KG1 (cell line): ENCODE measurements around the gene CD300LG.
"Not testable (repeated sequence)": the region's sequence is repeated elsewhere in the genome, so short reads cannot be mapped to it uniquely, and the experiment has no call there.

Experiments used
- DNase-seq: peaks from one replicate; lab custom pipeline; 2025; lab: John Stamatoyannopoulos, UW

CD300LG gene

GRCh38 chr17:43825567-43825966 lies 21.4 kb upstream of the CD300LG start:
- no peak for DNase-seq

GRCh38 chr17:43826206-43826605 lies 20.8 kb upstream of the CD300LG start:
- DNase-seq: no peak

GRCh38 chr17:43827596-43827995 lies 19.4 kb upstream of the CD300LG start:
- DNase-seq: no peak

- no peak for DNase-seq
Measured at GRCh38 chr17:43829738-43830137, 17.2 kb upstream of the CD300LG start.

- no peak for DNase-seq
Measured at GRCh38 chr17:43830510-43831140, 16.4 kb upstream of the CD300LG start.

GRCh38 chr17:43831633-43832032 lies 15.3 kb upstream of the CD300LG start:
- DNase-seq: no peak

GRCh38 chr17:43832168-43832975 lies 14.6 kb upstream of the CD300LG start:
- DNase-seq: no peak

- DNase-seq: no peak
Measured at GRCh38 chr17:43832976-43833829, 13.8 kb upstream of the CD300LG start, which contains the start of gene MPP3. Gene MPP3 (minus strand): TSS chr17:43833146. CDS start chr17:43831906, 1,240 bp downstream.

- no peak for DNase-seq
Measured at GRCh38 chr17:43834106-43834505, 12.9 kb upstream of the CD300LG start.

- no peak for DNase-seq
Measured at GRCh38 chr17:43839670-43840108, 7.3 kb upstream of the CD300LG start.

GRCh38 chr17:43840814-43841213 lies 6.2 kb upstream of the CD300LG start:
- DNase-seq: no peak

- no peak for DNase-seq
Measured at GRCh38 chr17:43841282-43841681, 5.7 kb upstream of the CD300LG start.

GRCh38 chr17:43842091-43842974 lies 4.6 kb upstream of the CD300LG start:
- not testable (repeated sequence) for DNase-seq

GRCh38 chr17:43842975-43843325 lies 4.0 kb upstream of the CD300LG start:
- no peak for DNase-seq

- DNase-seq: no peak
Measured at GRCh38 chr17:43844241-43844640, 2.7 kb upstream of the CD300LG start.

GRCh38 chr17:43845766-43846165 lies 1.2 kb upstream of the CD300LG start:
- DNase-seq: no peak

GRCh38 chr17:43846221-43846712 lies 709 bp upstream of the CD300LG start:
- DNase-seq: no peak

GRCh38 chr17:43848601-43849000 lies 1.6 kb downstream of the CD300LG start:
- no peak for DNase-seq

GRCh38 chr17:43849116-43849515 lies 2.1 kb downstream of the CD300LG start:
- DNase-seq: no peak

GRCh38 chr17:43852571-43852970 lies 5.6 kb downstream of the CD300LG start:
- DNase-seq: no peak

- no peak for DNase-seq
Measured at GRCh38 chr17:43853546-43853945, 6.6 kb downstream of the CD300LG start.
